Stimulated activated CD8-positive, alpha-beta memory T cell treated with anti-CD3 and anti-CD28 coated beads, Interleukin-15, amount 100 ng/mL, for 48 hours (primary cell): ENCODE results near the gene KCTD15.
A peak's percentile ranks its signal among the peaks of the same experiment; 100 is the strongest.

Experiments used
- DNase-seq, 2 donors: peaks; one replicate each; pipeline ENCODE4 v3.0.0-alpha.2; 2020; ENCODE audit warnings: low read depth in 2 of 2

KCTD15 gene, protein sequence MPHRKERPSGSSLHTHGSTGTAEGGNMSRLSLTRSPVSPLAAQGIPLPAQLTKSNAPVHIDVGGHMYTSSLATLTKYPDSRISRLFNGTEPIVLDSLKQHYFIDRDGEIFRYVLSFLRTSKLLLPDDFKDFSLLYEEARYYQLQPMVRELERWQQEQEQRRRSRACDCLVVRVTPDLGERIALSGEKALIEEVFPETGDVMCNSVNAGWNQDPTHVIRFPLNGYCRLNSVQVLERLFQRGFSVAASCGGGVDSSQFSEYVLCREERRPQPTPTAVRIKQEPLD

DNA sequence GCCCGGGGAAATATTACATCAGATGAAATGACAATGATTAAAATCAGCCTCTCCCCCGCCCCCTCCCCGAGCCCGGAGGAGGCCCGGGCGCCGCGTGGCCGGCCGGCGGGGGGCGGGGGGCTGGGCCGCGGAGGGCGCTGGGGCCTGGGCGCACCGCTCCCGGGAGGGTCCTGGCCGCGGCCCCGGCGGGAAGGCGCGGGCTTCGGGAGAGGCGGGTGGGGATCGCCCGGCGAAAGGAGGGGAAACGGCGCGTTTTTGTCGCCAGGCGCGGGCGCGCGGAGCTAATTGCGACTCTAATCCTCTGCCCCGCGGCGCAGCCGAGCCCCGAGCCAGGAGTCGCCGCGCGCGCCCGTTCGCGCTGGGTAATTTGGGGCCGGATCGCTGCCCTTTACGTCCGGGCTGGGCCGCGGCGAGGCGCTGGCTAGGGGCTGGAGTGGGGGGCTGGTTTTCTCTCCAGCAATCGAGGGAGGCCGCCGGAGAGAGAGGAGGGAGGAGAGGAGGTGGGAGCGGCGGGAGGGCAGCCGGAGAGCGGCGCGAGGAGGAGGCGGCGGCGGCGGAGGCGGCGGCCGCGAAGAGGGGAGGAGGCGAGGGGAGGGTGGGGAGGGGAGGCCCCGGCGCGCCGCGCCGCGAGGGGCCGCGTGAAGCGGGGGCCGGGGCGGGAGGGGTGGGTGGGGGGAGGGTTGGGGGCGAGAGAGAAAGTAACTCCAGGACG is at the start of gene KCTD15:
Gene KCTD15, plus strand, starts transcription at position 707 of the 712 bp plus-strand sequence. CDS start 3,585 bp downstream, outside the sequence.
- DNase-seq: peak in 1 of 2 donors; percentile 13

DNA sequence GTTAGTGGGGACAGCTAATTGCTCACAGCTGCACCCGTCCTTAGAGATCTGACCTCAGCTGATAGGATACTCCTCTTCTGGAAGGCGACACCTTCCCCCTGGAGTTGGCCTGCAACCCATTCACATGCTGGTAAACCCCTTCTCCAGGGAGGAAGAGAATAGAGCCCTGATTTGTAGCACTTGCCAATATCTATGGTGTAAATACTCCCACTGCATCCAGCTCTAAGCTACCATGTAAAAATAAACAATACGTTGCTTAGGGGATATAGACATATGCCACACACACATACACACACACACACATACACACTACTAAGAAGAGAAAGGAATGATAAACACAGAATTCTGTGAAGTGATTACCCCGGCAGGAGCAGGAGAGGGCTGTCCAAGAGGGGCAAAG is 49.4 kb upstream of the KCTD15 start:
- DNase-seq: no peak

DNA sequence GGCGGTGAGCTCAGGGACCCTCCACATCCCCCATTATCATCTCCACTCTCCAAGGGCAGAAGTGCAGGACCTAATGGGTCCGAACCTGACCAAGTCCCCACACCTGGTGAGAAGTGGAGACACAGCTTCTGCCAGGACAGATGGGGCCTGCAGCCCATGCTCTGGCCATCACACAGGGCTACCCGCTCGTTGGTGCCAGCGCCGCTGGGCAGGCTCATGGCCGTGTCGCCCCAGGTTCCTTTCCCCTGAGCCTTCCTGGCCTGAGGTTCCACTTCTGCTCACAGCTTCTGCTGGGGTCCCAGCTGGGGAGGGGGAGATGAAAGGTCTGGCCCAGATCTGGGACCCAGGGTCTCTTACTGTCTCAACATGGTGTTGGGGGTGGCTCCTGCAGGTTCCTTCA is 48.4 kb upstream of the KCTD15 start:
- DNase-seq: no peak

DNA sequence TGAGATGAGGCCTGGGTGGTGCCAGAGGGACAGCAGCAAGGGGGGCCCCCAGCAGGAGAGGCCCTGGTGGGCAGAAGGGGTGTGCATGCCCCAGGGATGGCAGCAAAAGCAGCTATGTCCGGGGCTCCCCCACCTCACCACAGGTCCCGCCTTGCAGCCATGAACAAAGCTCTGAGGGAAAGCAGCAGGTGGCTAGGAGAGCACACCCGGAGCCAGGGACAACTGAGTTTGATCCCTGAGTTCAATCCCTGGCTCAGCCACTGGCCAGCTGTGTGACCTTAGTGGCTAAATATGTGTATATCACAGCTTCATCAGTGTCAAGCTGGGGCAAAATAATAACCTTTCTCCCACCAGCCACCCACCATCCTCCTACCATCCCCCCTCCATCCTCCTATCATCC is 47.7 kb upstream of the KCTD15 start:
- DNase-seq: no peak

DNA sequence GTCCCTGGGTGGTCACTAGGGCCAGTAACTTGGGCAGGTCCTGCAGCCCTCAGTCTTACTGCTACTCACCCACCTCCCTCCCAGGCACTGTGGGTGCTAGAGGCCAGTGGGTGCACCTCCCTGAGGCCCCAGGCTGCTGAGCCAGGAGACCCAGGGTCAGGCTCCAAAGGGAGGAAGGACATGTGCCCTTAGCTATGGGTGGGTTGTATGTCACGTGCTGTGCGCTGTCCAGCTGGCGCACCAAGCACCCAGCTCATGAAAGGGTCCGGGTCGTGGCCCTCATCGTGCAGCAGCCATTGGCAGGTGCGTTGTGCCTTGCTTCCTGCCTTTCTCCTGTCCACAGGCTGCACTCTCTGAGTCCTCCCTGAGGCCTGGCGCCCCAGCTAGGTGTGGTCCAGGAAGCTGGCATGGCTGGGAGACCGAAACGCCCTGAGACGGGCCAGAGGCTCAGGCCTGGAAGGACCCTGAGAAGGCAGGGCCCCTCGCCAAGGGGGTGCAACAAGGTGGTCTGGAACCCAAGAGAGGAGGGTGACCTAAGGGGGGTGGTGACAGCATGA is 47.0 kb upstream of the KCTD15 start:
- no peak for DNase-seq

DNA sequence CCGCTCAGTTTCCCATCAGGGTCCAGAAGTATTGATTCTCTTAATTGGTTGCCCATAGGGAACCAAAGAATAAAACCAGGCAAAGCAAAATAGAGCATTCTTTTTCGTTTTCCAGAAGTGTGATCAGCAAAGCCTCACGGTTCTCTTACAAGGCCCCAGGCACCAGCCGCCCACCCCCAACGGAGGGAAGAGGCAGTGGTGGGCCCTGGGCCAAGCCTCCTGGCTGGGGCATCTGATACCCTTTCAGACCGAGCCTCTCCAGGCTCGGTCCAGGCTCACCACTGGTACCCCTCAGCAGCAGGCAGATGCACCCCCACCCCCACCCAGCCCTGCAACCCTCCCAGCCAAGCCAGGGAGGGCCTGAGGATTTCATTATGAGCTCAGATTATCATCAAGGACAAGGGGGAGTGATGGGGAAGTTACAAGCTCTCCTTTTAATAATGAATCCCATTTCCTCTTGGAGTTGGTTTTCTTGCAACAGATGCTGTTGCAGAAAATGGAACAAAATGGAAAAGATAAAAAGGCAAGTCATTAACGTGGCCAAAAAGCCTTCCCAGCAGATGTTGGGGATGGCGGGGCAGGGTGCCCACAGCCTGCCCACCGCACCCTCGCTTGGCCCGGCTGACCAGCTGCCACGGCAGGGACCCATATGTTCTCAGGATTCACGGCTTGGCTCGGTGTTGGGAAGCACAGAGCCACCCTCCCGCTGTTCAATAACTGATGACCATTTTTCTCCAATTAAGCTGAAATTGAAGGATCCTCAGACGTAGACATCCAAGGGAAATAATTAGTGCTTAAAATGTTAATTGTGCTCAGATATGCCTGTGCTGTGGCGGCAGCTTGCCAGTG is 45.9 kb upstream of the KCTD15 start:
- DNase-seq: no peak

DNA sequence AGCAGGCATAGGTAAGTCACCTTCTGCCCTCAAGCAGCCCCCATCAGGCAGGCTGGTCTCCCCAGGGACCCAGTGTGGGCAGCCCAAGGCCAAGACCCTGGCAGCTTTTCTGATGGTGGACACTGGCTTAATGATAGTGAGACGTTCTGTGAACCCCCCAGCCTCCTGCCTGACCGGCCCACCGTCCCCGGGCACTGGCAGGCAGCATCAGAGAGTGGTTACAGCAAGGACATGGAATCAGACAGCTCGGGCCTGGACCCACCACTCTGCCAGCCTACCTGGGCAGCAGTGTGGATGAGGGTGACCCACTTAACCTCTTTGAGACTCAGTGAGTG is 45.3 kb upstream of the KCTD15 start:
- no peak for DNase-seq

DNA sequence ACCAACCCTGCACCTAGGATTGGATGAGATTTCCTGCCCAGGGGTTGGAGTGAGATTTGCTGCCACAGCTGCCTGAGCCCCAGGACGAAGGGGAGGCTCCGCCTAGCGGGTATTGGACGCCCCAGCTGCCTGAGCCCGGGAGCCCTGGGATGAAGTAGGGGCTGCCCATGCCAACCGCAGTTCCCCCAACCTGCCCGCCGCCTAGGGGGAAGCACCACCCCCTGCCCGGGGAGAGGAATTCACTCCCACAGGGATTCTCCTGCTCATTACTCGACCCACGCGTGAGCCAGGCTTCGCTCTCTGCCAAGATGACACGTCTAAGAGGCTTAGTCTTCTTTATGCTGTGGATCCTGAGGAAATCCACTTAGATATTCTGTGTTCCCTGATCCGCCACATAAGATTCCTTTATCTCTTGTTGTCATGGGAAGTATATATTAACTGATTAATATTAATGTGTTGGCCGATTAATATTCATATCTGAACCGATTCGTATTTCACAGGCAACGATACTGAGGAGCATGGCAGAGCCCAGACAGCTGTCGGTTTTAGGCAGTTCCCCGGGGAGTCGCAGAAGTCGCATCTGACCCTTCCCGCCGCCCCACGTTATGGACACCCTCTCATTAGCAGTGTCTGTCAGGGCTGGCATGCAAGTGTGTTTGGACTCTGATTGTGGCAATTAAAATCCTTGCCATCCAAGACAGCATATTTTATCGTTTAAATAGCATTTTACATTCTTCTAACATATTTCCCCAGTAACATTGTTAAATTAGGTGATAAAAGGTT is 44.5 kb upstream of the KCTD15 start:
- no peak for DNase-seq

DNA sequence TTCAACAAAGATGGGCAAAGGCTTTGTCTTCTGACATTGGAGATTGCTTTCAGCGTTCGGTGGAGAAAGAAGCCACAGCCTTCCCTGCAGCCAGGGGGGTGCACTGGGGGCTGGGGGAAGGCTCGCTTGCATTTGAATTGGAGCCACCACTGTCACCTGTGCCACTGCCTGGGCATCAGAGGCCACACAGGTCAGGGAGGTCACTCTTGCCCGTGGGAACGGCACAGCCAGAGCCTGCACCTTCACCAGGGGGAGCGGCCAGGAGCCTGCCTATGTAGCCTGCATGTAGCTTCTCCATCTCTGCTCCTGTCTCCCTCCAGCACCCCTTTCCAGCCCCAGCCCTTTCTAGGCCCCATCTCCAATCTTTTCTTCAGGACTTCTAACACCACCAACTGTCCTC is 43.7 kb upstream of the KCTD15 start:
- DNase-seq: no peak

DNA sequence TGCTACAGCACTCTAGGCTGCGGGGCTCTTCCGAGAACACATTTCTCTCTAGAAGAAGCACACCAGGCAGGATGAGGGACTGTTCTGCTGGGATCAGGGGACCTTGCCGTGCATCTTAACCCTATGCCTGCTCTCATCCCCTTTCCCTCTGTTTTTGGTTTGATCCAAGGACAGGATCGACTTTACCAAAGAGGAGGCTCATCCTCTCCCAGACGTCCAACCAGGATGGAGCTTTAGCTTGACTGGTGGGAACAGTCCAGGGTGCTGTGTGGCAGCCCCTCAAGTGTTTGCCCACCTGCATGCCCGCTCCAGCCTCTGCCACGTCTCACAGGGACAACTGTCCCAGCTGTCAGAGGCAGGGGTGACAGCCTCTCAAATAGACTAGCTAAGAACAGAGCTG is 42.3 kb upstream of the KCTD15 start:
- no peak for DNase-seq

DNA sequence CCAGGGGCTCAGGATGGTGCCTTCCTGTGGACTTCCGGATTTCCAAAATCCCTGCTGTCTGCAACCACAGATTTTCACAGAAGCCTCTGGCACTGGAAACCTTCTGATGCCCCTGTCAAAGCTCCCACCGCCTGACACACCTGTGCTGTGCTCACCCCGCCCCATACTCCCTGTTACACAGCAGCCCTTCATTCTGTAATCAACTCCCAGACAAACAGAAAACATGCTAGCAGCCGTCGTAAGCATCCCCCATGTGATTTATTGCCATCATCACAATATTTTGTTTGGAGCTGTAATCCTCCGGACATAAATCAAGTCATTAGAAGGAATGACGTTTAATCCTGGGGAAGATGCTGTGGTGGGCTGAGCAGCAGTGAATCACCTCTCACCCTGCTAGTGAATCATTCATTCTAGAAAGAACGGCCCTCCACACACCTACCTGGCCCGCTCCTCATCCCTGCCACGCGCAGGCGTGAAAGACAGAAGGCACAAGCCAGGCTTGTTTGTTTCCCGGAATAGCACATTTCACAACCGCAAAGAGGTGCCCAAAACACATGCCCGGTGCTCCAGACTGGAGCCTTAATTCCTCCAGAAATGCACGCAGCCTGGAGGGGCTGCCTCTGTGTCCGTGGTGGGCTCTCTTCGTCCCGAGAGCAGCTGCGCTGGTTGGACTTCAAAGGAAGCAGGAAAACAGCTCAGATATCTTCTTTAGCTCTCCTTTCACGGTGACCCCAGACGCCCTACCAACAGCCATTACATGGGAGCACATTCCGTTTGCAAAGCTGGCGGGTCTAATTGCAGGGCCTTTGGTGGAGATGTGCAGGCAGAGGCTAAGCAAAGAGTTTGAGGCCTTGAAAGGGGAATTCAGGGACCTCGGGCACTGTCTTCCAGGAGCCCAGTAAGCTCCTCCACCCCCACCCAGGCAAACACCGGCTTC is 41.3 kb upstream of the KCTD15 start:
- DNase-seq: no peak

DNA sequence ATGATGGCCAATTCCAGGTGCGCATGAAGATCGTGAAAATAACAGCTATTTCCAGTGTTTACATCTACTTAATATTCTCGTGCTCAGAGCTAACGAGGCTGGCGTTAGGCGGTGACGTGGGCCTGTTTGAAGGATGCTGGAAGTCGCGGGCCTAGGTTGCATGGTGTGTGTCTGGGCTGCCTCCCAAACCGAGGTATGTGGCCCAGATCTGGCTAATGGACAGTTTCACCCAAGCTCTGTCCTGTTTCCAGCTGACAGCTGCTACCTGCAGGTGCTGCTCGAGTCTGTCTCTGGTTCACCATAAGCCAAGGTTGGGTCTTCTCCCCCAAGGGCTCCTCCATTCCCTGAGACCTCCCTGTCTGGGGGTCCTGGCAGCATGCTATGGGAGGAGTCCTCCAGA is 40.5 kb upstream of the KCTD15 start:
- DNase-seq: no peak

DNA sequence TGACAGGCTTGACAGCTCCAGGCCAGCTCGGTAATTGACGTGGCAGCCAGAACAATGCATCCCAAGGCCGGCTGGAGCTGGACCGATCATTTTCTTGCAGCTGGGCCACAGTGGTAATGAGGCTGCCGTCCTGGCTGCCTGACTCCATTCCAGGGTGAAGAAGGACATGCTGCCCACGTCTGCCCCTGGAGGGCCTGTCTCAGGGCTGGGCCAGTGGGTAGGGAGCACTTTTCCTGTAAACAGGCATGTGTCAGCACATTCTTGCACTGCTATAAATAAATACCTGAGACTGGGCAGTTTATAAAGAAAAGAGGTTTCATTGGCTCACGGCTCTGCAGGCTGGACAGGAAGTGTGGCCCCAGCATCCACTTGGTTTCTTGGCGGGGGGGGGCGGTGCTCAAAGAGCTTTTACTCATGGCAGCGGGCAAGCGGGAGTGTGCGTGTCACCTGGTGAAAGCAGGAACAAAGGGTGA is 38.1 kb upstream of the KCTD15 start:
- DNase-seq: no peak

DNA sequence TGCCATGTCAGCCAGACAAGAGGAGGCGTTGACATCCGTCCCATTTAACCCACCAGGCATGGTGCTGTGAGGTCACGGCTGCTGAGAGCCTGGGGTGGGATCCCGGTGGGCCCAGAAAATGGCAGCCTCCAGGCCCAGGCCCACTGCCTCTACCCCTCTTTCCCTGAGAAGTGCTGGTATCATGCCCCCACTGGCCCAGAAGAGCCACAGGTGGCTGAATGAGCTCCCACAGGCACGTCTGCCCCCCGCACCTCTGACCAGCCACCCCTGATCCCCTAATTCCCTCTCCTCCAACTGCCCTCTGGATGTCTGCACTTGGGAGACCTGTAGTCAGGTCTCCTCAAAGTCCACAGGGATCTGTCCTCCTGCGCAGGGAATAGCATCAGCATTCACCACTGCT is 37.3 kb upstream of the KCTD15 start:
- no peak for DNase-seq

DNA sequence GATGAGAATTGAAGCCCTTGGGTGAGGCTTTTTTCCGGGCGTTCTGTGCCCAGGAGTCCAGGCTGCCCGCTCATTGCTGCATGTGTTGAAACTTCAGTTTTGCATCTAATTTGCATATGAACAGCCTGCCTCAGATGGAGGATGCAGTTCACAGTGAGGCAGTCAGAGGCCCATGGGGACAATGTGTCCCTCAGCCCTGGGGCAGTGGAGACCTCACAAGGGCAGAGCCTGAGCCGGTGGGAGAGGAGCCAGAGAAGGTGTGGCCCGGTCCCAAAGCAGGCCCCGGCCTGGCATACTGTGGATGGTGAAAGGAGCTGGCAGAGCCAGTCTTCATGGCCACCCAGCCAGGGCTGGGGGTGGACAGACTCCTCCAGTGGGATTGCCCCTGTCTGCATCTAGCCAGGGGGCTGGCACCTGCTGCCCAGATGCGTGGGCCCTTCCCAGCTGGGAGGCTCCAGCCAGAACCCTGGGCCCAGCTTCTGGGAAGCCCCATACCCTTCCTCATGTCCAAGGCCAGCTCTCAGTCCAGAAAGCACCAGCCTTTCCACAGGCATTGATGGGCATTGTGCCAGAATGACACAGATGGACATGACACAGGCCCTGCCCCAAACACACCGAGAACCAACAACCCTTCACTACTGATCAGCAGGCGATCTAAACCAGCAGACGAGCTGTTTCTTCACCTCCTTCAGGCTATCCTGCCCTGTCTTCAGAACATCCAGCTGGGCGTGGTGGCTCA is 32.9 kb upstream of the KCTD15 start:
- DNase-seq: no peak

DNA sequence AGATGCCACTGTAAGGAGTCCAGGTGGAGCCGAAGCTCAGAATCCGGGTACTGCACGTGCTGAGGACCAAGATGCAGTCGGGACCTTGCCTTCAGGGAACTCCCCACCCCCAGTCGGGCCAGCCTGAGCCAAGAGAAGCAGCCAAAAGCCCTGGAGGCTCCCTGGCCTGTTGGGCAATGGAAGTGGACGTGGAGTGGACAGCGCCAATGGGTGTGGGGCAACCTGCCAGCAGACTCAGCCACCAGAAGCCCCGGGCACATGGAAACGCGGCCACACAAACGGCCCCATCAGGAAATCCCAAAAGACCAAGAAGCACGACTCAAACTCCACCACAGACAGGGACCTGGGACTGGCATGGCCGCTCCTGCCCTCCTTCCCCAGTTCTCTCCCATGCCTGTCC is 30.0 kb upstream of the KCTD15 start:
- no peak for DNase-seq

DNA sequence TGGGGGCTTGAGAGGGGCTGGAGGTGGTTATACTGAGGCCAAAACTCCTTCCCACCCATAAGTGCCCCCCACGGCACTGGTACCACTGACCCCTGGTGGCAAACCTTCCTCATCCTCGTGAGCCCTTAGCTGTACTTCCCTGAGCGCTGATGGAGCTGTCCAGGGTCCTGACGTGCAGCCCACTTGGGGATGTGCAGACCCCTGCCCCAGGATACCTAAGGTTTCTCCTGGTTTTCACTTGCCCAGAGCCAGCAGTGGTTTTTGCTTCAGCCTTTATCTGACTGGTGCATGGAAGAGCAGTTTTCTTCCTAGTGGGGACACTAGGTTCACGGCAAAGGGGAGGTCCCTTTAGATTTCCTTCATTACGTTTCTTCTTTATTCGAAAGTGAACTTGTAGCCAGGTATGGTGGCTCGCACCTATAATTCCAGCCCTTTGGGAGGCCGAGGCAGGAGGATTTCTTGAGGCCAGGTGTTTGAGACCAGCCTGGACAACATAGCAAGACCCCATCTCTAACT is 28.7 kb upstream of the KCTD15 start:
- DNase-seq: no peak

DNA sequence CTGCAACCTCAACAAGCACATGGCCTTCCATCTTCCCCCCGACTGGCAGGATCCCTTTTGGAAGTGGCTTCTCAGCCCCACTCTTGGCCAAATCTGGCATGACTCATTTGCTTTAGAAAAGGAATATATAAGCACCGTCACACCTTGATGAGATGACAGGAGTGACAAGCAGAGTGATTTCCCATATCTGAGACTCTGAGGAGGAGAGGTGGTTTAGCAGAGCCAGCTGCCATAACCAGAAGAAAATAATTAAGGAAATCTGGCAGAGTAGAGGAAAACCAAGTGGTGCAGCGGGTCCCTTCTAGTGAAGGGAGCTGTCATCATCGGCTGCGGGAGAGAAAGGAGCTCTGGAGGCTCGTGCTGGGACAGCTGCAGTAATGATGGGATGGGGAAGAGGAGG is 27.5 kb upstream of the KCTD15 start:
- DNase-seq: no peak

DNA sequence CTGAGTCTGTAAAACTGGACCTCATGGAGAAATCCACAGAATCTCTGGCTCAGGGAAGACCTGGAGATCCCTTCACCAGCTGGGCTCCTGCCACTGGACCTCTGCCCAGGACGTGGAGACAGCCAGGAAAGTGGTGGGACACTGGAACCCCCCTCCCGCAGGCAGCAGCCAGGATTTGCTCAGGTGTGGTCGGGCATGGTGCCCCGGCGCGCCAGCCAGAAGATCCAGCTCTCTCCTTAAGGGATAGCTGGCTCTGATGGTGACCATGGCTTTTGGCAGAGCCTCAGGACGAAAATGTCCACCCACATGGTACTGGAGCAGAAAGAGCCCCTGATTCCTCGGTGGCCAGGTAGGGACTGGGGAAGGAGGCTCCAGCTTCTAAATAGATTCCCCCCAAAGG is 26.6 kb upstream of the KCTD15 start:
- DNase-seq: no peak
